Renal cortex interstitium (tissue), 11 donors: ENCODE data around the gene ZSCAN26. TPM values are rescaled to one million over a fixed set of nuclear protein-coding genes. Genes with fewer than 3 reads are reported as not detected.
"Not testable (repeated sequence)": the region's sequence is repeated elsewhere in the genome, so short reads cannot be mapped to it uniquely, and the experiment has no call there.

Experiments
- DNase-seq, 11 donors: peaks; one replicate each; pipeline ENCODE4 v3.0.0-alpha.2; 2013; ENCODE audit warnings: low read depth in 9 of 11, low spot score in 4 of 11; ENCODE audit errors: extremely low read depth in 1 of 11
- polyA plus RNA-seq, 3 donors: library from polyadenylated mRNA; unstranded; fragments of 120-200 nt; gene quantifications; one replicate each; pipeline ENCODE4 v1.2.1, GENCODE V29; 2013; ENCODE audit not compliant: insufficient read length in 3 of 3

The ZSCAN26 gene
- polyA plus RNA-seq, 3 donors = 34.6 to 41.0 (median 35.4) TPM

GRCh38 chr6:28295326-28295725 is 28.4 kb downstream of the ZSCAN26 start:
- no peak for DNase-seq

GRCh38 chr6:28296520-28297060 is 29.6 kb downstream of the ZSCAN26 start:
- DNase-seq = no peak

GRCh38 chr6:28303570-28303969 is 36.6 kb downstream of the ZSCAN26 start:
- DNase-seq = no peak

- DNase-seq = not testable (repeated sequence)
These were observed 39.4 kb downstream of the ZSCAN26 start for GRCh38 chr6:28306363-28306762.

GRCh38 chr6:28311139-28311823 is 44.3 kb downstream of the ZSCAN26 start:
- no peak for DNase-seq

- DNase-seq = no peak
These were observed 46.0 kb downstream of the ZSCAN26 start for GRCh38 chr6:28312939-28313338.

- DNase-seq = no peak
These were observed 48.7 kb downstream of the ZSCAN26 start for GRCh38 chr6:28315628-28316027.

GRCh38 chr6:28317866-28318265 is 50.9 kb downstream of the ZSCAN26 start:
- not testable (repeated sequence) for DNase-seq

GRCh38 chr6:28322661-28323060 is 55.7 kb downstream of the ZSCAN26 start:
- DNase-seq = no peak

- no peak for DNase-seq
These were observed 57.0 kb downstream of the ZSCAN26 start for GRCh38 chr6:28323813-28324424.

- no peak for DNase-seq
These were observed 59.5 kb downstream of the ZSCAN26 start for GRCh38 chr6:28326371-28326948.

Other genes with a start within 250 kb of the ZSCAN26 start
- gene ZNF165, start 186.6 kb upstream of the ZSCAN26 start, polyA plus RNA-seq = 1 to 10 TPM; 3.9 to 5.4 (median 4.6) TPM
- gene ZSCAN16, start 142.5 kb upstream of the ZSCAN26 start, polyA plus RNA-seq = 10 to 100 TPM; 11.0 to 11.4 (median 11.0) TPM
- gene ZKSCAN8, start 125.3 kb upstream of the ZSCAN26 start, polyA plus RNA-seq = 10 to 100 TPM; 39.2 to 49.9 (median 41.5) TPM
- gene ZSCAN9, start 41.9 kb upstream of the ZSCAN26 start, polyA plus RNA-seq = 10 to 100 TPM; 28.8 to 38.9 (median 31.8) TPM
- gene ZKSCAN4, start 14.9 kb upstream of the ZSCAN26 start, polyA plus RNA-seq = 10 to 100 TPM; 11.0 to 11.7 (median 11.0) TPM
- gene NKAPL, start 7.8 kb upstream of the ZSCAN26 start, polyA plus RNA-seq = 1 to 10 TPM; 2.5 to 3.2 (median 2.5) TPM
- 10 to 100 TPM; 10.2 to 11.2 (median 11.1) TPM for gene PGBD1, start 14.4 kb downstream of the ZSCAN26 start, polyA plus RNA-seq
- gene ZSCAN31, start 69.0 kb downstream of the ZSCAN26 start, polyA plus RNA-seq = 1 to 10 TPM; 8.7 to 9.9 (median 9.5) TPM
- gene ZKSCAN3, start 82.8 kb downstream of the ZSCAN26 start, polyA plus RNA-seq = 10 to 100 TPM; 10.4 to 13.5 (median 10.6) TPM
- gene ZSCAN12, start 132.6 kb downstream of the ZSCAN26 start, polyA plus RNA-seq = 10 to 100 TPM; 14.2 to 14.8 (median 14.6) TPM
- 10 to 100 TPM; 13.6 to 17.2 (median 15.5) TPM for gene ZSCAN23, start 176.3 kb downstream of the ZSCAN26 start, polyA plus RNA-seq
- not detected for gene GPX6, start 248.7 kb downstream of the ZSCAN26 start, polyA plus RNA-seq